HepG2 (cell line): ENCODE measurements around the gene GSAP. TPM values are rescaled to one million over a fixed set of nuclear protein-coding genes. Genes with fewer than 3 reads are reported as not detected.
A peak's percentile ranks its signal among the peaks of the same experiment; 100 is the strongest.
"Not testable (repeated sequence)": the region's sequence is repeated elsewhere in the genome, so short reads cannot be mapped to it uniquely, and the experiment has no call there.

Source experiments
- ATAC-seq: fragments of 200-7000 bp; cut with Tn5 transposase; 3 replicates; pipeline ENCODE4 v1.9.1; 2020; ENCODE audit warnings: mild to moderate bottlenecking, moderate library complexity
- BruUV-seq: library from RNA; stranded (reverse); fragments of 400-500 nt; replicated peaks from 2 replicates; lab custom pipeline; 2021; lab: Mats Ljungman, UMichigan
- CTCF ChIA-PET: fragments of 300-600 bp; formaldehyde crosslinking; extraction: SDS; loops from one replicate; lab custom pipeline; 2021; ENCODE audit warnings: low total read pairs, inconsistent platforms, low intra/inter-chr PET ratio; lab: Yijun Ruan, JAX
- POLR2A ChIA-PET: fragments of 350-600 bp; sonication (Branson Sonifier 250); formaldehyde crosslinking; loops from one replicate; lab custom pipeline; 2020; ENCODE audit warnings: antibody characterized with exemption, inconsistent platforms; lab: Yijun Ruan, JAX
- DNase-seq: peaks from one replicate; pipeline ENCODE4 v3.0.0-alpha.2; 2015; ENCODE audit warnings: low spot score
- FAIRE-seq: peaks from 3 replicates; lab custom pipeline; 2011; peaks lifted over from hg19 to GRCh38; lab: Jason Lieb, UNC
- H2AFZ ChIP-seq: one replicate; pipeline ENCODE4 v1.6.1; 2011; ENCODE audit warnings: low read length, inconsistent platforms
- H3K27ac ChIP-seq: fragments of 300-600 bp; 3 replicates; pipeline ENCODE4 v1.8.0; 2011; ENCODE audit warnings: mixed run types, mild to moderate bottlenecking, mixed read lengths, low read length, inconsistent platforms; ENCODE audit not compliant: insufficient read depth; ENCODE audit errors: extremely low read length
- H3K27me3 ChIP-seq, 2 experiments: fragments of 200-600 bp in 1 of 2; 2 replicates in 1 of 2; 3 replicates in 1 of 2; pipeline versions ENCODE4 v1.6.0 to v1.8.0; 2011; ENCODE audit warnings: low read length in 2 of 2, mild to moderate bottlenecking in 2 of 2, moderate library complexity in 2 of 2, inconsistent platforms in 1 of 2; ENCODE audit not compliant: insufficient read depth in 2 of 2, control insufficient read depth in 1 of 2
- H3K36me3 ChIP-seq, 2 experiments: fragments of 200-600 bp in 1 of 2; replicated peaks in 1 of 2; 2 replicates in 1 of 2; 3 replicates in 1 of 2; pipeline versions ENCODE4 v1.5.1 to v1.8.0; 2011; ENCODE audit warnings: low read length in 2 of 2, inconsistent platforms in 1 of 2; ENCODE audit not compliant: insufficient read depth in 2 of 2, control insufficient read depth in 1 of 2
- H3K4me1 ChIP-seq: 2 replicates; pipeline ENCODE4 v1.5.1; 2012; ENCODE audit warnings: low read length, inconsistent platforms; ENCODE audit not compliant: insufficient read depth
- H3K4me2 ChIP-seq: 2 replicates; pipeline ENCODE4 v1.6.0; 2011; ENCODE audit warnings: low read depth, low read length, inconsistent platforms
- H3K4me3 ChIP-seq, 3 experiments: fragments of 200-600 bp in 1 of 3; sonication (generic), shearing (Covaris generic) in 1 of 3; replicated peaks in 1 of 3; 2 replicates each; pipeline ENCODE4 v1.5.1; 2011 to 2016; ENCODE audit warnings: low read length in 3 of 3, inconsistent platforms in 2 of 3, low read depth in 2 of 3, mild to moderate bottlenecking in 2 of 3, control low read depth in 1 of 3, mixed read lengths in 1 of 3; ENCODE audit not compliant: insufficient read depth in 1 of 3
- H3K79me2 ChIP-seq: one replicate; pipeline ENCODE4 v1.6.1; 2011; ENCODE audit warnings: low read length, inconsistent platforms; ENCODE audit not compliant: insufficient read depth
- H3K9ac ChIP-seq: 2 replicates; pipeline ENCODE4 v1.6.0; 2011; ENCODE audit warnings: mild to moderate bottlenecking, low read depth, low read length, inconsistent platforms; ENCODE audit not compliant: insufficient read depth
- H3K9me3 ChIP-seq: 2 replicates; pipeline ENCODE4 v1.5.1; 2012; ENCODE audit warnings: mild to moderate bottlenecking, low read length
- H4K20me1 ChIP-seq: 2 replicates; pipeline ENCODE4 v1.6.0; 2011; ENCODE audit warnings: inconsistent platforms, mild to moderate bottlenecking, low read length, moderate library complexity; ENCODE audit not compliant: insufficient read depth
- EZH2 ChIP-seq: conservative IDR thresholded peaks from 2 replicates; pipeline ENCODE4 v1.6.1; 2012; ENCODE audit warnings: mild to moderate bottlenecking, low read depth, low read length, moderate library complexity
- MYC ChIP-seq: sonication (generic); formaldehyde crosslinking; IDR thresholded peaks from 2 replicates; pipeline ENCODE4 v1.9.0; 2021; ENCODE audit warnings: missing genetic modification reagents, borderline replicate concordance
- ZNF205 ChIP-seq: IDR thresholded peaks from 2 replicates; pipeline ENCODE4 v1.6.1; 2018; ENCODE audit warnings: missing biosample characterization, missing genetic modification reagents
- ZNF629 ChIP-seq: sonication (generic); formaldehyde crosslinking; conservative IDR thresholded peaks from 2 replicates; pipeline ENCODE4 v1.5.0; 2020; ENCODE audit warnings: missing genetic modification reagents
- WGBS: methylation state at CpG from one replicate; pipeline ENCODE4 v1.1.6; 2017; ENCODE audit warnings: low lambda C conversion rate; 5-methylcytosine and 5-hydroxymethylcytosine counted together
- in situ Hi-C: cut with HindIII; loops from 2 replicates; pipeline ENCODE4 v1.10.0; 2017; ENCODE audit warnings: low pct_unique_long_range_greater_than_20kb; ENCODE audit not compliant: extremely low pct_ligation_motif_present
- intact Hi-C: fragments of 100-400 bp; cut with micrococcal nuclease; formaldehyde crosslinking; loops from one replicate; pipeline ENCODE4 v1.10.0; 2022; ENCODE audit not compliant: unreplicated experiment
- polyA plus RNA-seq, 8 experiments: library from polyadenylated mRNA; depleted of rRNA in 3 of 8; stranded (reverse) in 7 of 8; unstranded in 1 of 8; fragments of >200 nt; fragmentation: Illumina TruSeq in 4 of 8; extraction: Trizol in 4 of 8; gene quantifications; 2 replicates each; pipeline versions ENCODE4 v1.2.1 to v1.2.3, GENCODE V29; 2011 to 2016; ENCODE audit warnings: low read depth in 4 of 8, missing spikeins in 1 of 8, mixed read lengths in 1 of 8; ENCODE audit not compliant: insufficient read depth in 1 of 8
- total RNA-seq, 5 experiments: library from RNA; depleted of rRNA; stranded (reverse); fragments of >200 nt; fragmentation: Illumina TruSeq; extraction: Trizol; gene quantifications; 2 replicates each; pipeline ENCODE4 v1.2.3, GENCODE V29; 2016; ENCODE audit warnings: low read depth in 1 of 5
- TF ChIP-seq, protein P1 (sequence below): sonication (generic); formaldehyde crosslinking; IDR thresholded peaks from 2 replicates; pipeline ENCODE4 v1.8.0; 2023; ENCODE audit warnings: mild to moderate bottlenecking, missing genetic modification reagents

GSAP gene
- total and polyA plus RNA-seq, 2 of the 13 experiments (the other 11 are each of a cell fraction or from before 2014, with no cell fraction given), result 34.6 to 40.6 TPM

DNA sequence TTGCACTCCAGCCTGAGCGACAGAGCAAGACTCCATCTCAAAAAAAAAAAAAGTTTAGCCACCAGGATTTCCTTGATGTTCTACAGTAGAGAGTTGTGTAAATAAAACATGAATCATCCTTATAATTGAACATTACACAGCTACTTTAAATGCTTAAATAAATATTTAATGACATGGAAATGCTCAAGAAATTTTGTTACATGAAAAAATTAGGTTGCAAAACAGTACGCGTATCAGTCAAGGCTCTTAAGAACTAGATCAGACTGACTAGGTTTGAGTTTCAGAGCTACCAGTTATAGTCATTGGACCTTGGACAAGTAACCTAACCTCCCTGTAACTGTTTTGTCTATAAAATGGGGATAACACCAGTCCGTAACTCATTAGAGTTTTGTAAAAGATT is 38.7 kb upstream of the GSAP start:
- ChIA-PET CTCF (no interaction called here), POLR2A (interaction anchor here (1.5 kb wide), 1 partner anchor 41 kb away, joined by 5 read pairs; no protein-coding TSS in a partner anchor)
- FAIRE-seq, result no peak
- Histone ChIP-seq H3K9ac (no peak overlapping the region), H4K20me1 (no peaks in the 10 kb centered on the region), H3K9me3 (no peaks in the 10 kb centered on the region), H3K36me3 (no peaks in the 10 kb centered on the region), H3K4me3 (no peak overlapping the region), H3K27ac (no peak overlapping the region), H2AFZ (no peak overlapping the region), H3K27me3 (no peaks in the 10 kb centered on the region), H3K79me2 (no peaks in the 10 kb centered on the region), H3K4me1 (peaks cover 68% of the 10 kb centered on the region), H3K4me2 (no peak overlapping the region)
- BruUV-seq, result no TSS peak
- peak; percentile 59; the same call in 1 of the 2 replicates for TF ChIP-seq ZNF629 (CRISPR knock-in tag)
- TF ChIP-seq, protein P1, sequence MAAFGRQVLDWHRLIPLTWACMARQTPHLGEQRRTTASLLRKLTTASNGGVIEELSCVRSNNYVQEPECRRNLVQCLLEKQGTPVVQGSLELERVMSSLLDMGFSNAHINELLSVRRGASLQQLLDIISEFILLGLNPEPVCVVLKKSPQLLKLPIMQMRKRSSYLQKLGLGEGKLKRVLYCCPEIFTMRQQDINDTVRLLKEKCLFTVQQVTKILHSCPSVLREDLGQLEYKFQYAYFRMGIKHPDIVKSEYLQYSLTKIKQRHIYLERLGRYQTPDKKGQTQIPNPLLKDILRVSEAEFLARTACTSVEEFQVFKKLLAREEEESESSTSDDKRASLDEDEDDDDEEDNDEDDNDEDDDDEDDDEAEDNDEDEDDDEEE, result no peak
- no peak for DNase-seq
- in situ Hi-C loops (loop anchor here (5.0 kb wide), 1 partner anchor 82 kb away; the partner anchor contains the start of gene PTPN12), intact Hi-C loops (no loop called here)
- 80% methylated on average over 4 of the region's 4 CpGs for WGBS
- ATAC-seq, result no peak

DNA sequence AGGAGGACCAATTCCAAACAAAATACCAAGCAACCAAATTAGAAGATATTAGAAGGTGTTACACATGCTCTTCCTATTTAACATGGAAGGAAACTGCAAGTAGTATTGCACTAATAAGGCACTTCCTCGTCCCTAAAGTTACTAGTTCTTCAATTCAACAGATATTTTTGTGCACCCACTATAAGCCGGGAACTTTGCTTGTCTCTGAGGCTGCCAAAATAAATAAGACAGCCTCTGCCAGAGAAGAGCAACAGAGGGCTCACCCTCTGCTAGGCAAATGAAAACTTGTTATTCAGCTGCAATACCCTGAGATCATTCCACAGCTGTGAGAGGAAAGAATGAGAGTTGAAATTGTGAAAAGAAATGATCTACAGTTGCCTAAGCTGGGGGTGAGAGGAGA is 37.4 kb upstream of the GSAP start:
- no peak overlapping the region for H3K27ac ChIP-seq
- no peak for FAIRE-seq

DNA sequence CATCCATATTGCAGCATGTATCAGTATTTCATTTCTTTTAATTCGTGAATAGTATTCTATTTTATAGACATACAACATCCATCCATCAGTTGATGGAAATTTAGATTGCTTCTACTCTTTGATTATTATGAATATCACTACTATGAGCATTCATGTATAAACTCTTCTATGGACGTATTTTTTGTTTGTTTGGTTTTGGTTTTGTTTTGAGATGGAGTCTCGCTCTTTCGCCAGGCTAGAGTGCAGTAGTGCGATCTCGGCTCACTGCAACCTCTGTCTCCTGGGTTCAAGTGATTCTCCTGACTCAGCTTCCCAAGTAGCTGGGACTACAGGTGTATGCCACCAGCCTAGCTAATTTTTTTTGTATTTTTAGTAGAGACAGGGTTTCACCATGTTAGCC is 35.8 kb upstream of the GSAP start:
- peaks cover 39% of the 10 kb centered on the region for H3K4me1 ChIP-seq
- not testable (repeated sequence) for BruUV-seq

More for the DNA sequence above, 37.4 kb upstream of the GSAP start:
- H3K36me3 ChIP-seq, result no peaks in the 10 kb centered on the region
- in situ Hi-C loops, result no loop called here
- no peak overlapping the region for H3K9ac ChIP-seq
- no peaks in the 10 kb centered on the region for H3K9me3 ChIP-seq
- TF ChIP-seq ZNF205 (CRISPR knock-in tag), result peak; percentile 87
- TF ChIP-seq EZH2, result no peak
- TF ChIP-seq MYC, result no peak
- H3K79me2 ChIP-seq, result no peaks in the 10 kb centered on the region
- BruUV-seq, result no TSS peak
- H3K4me2 ChIP-seq, result no peak overlapping the region
- peaks cover 55% of the 10 kb centered on the region for H3K4me1 ChIP-seq
- H4K20me1 ChIP-seq, result no peaks in the 10 kb centered on the region
- WGBS, result 36% methylated on average over 2 of the region's 2 CpGs
- H3K27me3 ChIP-seq, result no peaks in the 10 kb centered on the region
- POLR2A ChIA-PET, result no interaction called here
- CTCF ChIA-PET, result no interaction called here
- no peak overlapping the region for H3K4me3 ChIP-seq
- intact Hi-C loops, result no loop called here
- no peak for ATAC-seq
- no peak for DNase-seq
- no peak overlapping the region for H2AFZ ChIP-seq

More for the DNA sequence above, 35.8 kb upstream of the GSAP start:
- H3K4me3 ChIP-seq, CTCF ChIA-PET, POLR2A ChIA-PET, FAIRE-seq, H4K20me1 ChIP-seq, H3K9me3 ChIP-seq, DNase-seq, H3K27me3 ChIP-seq, H3K27ac ChIP-seq, H3K9ac ChIP-seq, H3K4me2 ChIP-seq, intact Hi-C loops, H3K36me3 ChIP-seq, H2AFZ ChIP-seq, ATAC-seq, in situ Hi-C loops, H3K79me2 ChIP-seq: not testable (repeated sequence)
- WGBS, result 96% methylated on average over 6 of the region's 6 CpGs
